ENCODE results near the gene SPATA31C1.
"Not testable (repeated sequence)": the region's sequence is repeated elsewhere in the genome, so short reads cannot be mapped to it uniquely, and the experiment has no call there.

DNA sequence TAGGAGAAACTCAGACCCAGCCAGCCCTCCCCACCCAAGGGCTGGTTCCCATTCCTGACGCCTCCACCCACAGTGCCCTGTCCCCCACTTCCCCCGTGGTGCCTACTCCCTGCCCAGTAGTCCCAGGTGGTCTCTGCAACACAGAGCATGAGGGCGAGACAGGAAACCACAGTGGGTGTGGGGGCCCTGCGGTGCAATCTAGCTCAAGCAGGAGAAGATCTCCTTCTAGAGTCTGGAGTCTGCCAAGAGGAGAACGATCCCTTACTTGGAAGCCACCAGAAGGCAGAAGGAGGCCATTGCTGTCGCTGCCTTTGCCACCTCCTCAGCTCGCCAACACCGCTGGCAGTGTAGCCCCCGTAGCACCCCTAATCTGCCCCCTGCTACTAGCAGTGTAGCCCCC, 20.2 kb downstream of the SPATA31C1 start:
- TF ChIP-seq, protein P1, sequence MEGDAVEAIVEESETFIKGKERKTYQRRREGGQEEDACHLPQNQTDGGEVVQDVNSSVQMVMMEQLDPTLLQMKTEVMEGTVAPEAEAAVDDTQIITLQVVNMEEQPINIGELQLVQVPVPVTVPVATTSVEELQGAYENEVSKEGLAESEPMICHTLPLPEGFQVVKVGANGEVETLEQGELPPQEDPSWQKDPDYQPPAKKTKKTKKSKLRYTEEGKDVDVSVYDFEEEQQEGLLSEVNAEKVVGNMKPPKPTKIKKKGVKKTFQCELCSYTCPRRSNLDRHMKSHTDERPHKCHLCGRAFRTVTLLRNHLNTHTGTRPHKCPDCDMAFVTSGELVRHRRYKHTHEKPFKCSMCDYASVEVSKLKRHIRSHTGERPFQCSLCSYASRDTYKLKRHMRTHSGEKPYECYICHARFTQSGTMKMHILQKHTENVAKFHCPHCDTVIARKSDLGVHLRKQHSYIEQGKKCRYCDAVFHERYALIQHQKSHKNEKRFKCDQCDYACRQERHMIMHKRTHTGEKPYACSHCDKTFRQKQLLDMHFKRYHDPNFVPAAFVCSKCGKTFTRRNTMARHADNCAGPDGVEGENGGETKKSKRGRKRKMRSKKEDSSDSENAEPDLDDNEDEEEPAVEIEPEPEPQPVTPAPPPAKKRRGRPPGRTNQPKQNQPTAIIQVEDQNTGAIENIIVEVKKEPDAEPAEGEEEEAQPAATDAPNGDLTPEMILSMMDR (IDR thresholded peaks at IDR 0.05) = not testable (repeated sequence)
- not testable (repeated sequence) for TF ChIP-seq POLR2A (IDR thresholded peaks at IDR 0.05)
